Psoas muscle (tissue), 8 donors: ENCODE measurements around the gene BMS1. TPM values are rescaled to one million over a fixed set of nuclear protein-coding genes. Genes with fewer than 3 reads are reported as not detected.
"Not testable (repeated sequence)": the region's sequence is repeated elsewhere in the genome, so short reads cannot be mapped to it uniquely, and the experiment has no call there.

Experiments
- ATAC-seq, 4 donors: fragments of 200-7000 bp; cut with Tn5 transposase; one replicate each; pipeline ENCODE4 v1.9.1; 2020; ENCODE audit warnings: moderate library complexity in 3 of 4, mild to moderate bottlenecking in 2 of 4
- DNase-seq, 2 donors: peaks; one replicate each; pipeline ENCODE4 v3.0.0-alpha.2; 2020
- H3K27ac ChIP-seq: fragments of 200-600 bp; one replicate; pipeline ENCODE4 v1.8.0; 2022
- H3K27me3 ChIP-seq, 3 donors: fragments of 200-600 bp in 1 of 3; one replicate each; pipeline versions ENCODE4 v1.6.1 to v1.8.0; 2013 to 2022; ENCODE audit warnings: low read length in 2 of 3, mild to moderate bottlenecking in 2 of 3, moderate library complexity in 1 of 3; ENCODE audit not compliant: insufficient read depth in 3 of 3
- H3K36me3 ChIP-seq, 2 donors: fragments of 200-600 bp in 1 of 2; one replicate each; pipeline versions ENCODE4 v1.6.1 to v1.8.0; 2013 to 2022; ENCODE audit warnings: low read depth in 1 of 2, mild to moderate bottlenecking in 1 of 2, moderate library complexity in 1 of 2; ENCODE audit not compliant: insufficient read depth in 1 of 2
- H3K4me1 ChIP-seq: fragments of 200-600 bp; one replicate; pipeline ENCODE4 v1.8.0; 2022
- H3K4me3 ChIP-seq: fragments of 200-600 bp; one replicate; pipeline ENCODE4 v1.8.0; 2022; ENCODE audit warnings: mild to moderate bottlenecking
- H3K9me3 ChIP-seq: fragments of 200-600 bp; one replicate; pipeline ENCODE4 v1.8.0; 2022
- CTCF ChIP-seq: fragments of 200-600 bp; IDR thresholded peaks from one replicate; pipeline ENCODE4 v1.8.0; 2022; ENCODE audit warnings: antibody characterized with exemption
- WGBS, 3 donors: extraction: QIAGEN DNeasy Blood & Tissue Kit; methylation state at CpG; one replicate each; pipeline versions ENCODE4 v1.1.6 to v1.1.7; 2013; 5-methylcytosine and 5-hydroxymethylcytosine counted together
- intact Hi-C, 2 donors: fragments of 100-400 bp; cut with DNase I; formaldehyde crosslinking; loops; one replicate each; pipeline versions ENCODE4 v1.11.0 to v1.14.2; 2022
- polyA plus RNA-seq, 3 donors: library from polyadenylated mRNA; stranded (reverse); fragments of 200-250 nt; gene quantifications; one replicate each; pipeline ENCODE4 v1.2.3, GENCODE V29; 2013
- total RNA-seq, 4 donors: library from RNA; stranded (reverse); fragmentation: NEBNext Ultra II Directional in 2 of 4; extraction: Animal tissue kit (Norgen Biotek cat#: 25700) in 2 of 4; gene quantifications; one replicate each; pipeline versions ENCODE4 v1.2.1 to v1.2.4, GENCODE V29; 2021 to 2023
- donor health status: healthy with polysubstance abuse.
- donor health status: DM: no; HTN: no; CAD: no; lungs with moderate emphysema.
- donor health status: Bipolar disorder and iron deficiency.
- donor health status: healthy.
- donor health status: DM: yes; HTN: yes; CAD: no.
- donor health status: DM: no; HTN: no; CAD: no.
- donor health status: DM: no; HTN: no; CAD: no.
- donor health status: DM: yes; HTN: yes; CAD: no.

Gene BMS1
- total and polyA plus RNA-seq, 7 donors: 13.1 to 30.2 (median 23.2) TPM

GRCh38 chr10:42801135-42801534 lies 18.5 kb downstream of the BMS1 start:
- no peak for TF ChIP-seq CTCF
- Histone ChIP-seq H3K4me3 (no peak overlapping the region), H3K27ac (no peak overlapping the region), H3K4me1 (no peaks in the 10 kb centered on the region), H3K27me3 (no peaks in the 10 kb centered on the region), H3K36me3 (peaks cover 21 to 99% of the 10 kb centered on the region in 2 donors), H3K9me3 (no peaks in the 10 kb centered on the region)
- intact Hi-C loops: no loop called here
- DNase-seq (no peak), ATAC-seq (no peak)

GRCh38 chr10:42802876-42803275 lies 20.3 kb downstream of the BMS1 start:
- Histone ChIP-seq H3K27me3 (no peaks in the 10 kb centered on the region), H3K36me3 (peaks cover 10 to 97% of the 10 kb centered on the region in 2 donors), H3K9me3 (no peaks in the 10 kb centered on the region), H3K4me3 (no peak overlapping the region), H3K4me1 (no peaks in the 10 kb centered on the region), H3K27ac (no peak overlapping the region)
- DNase-seq: no peak
- 86 to 95% (median 92%) methylated on average over 3 of the region's 3 CpGs for WGBS, 3 donors
- ATAC-seq: no peak
- no peak for TF ChIP-seq CTCF
- intact Hi-C loops: loop anchor here in 1 of 2 donors (2.0 kb wide), 1 partner anchor 16 kb away; no protein-coding TSS in a partner anchor

DNA sequence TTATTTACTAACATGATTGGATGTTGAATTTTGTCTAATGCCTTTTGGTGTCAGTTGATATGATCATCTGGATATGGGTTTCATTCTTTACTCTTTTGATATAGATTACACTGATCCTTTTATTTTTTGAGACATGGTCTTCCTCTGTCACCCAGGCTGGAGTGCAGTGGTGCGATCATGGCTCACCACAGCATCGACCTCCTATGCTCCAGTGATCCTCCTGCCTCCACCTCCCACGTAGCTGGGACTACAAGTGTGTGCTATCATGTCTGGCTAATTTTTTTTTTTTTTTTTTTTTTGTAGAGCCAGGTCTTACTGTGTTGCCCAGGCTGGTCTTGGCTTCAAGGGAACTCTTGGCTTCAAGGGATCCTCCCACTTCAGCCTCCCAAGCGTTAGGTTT lies 27.1 kb downstream of the BMS1 start:
- Histone ChIP-seq H3K27ac (no peak overlapping the region), H3K4me3 (no peak overlapping the region), H3K36me3 (peaks cover 2 to 62% of the 10 kb centered on the region in 2 donors), H3K9me3 (peaks cover 9% of the 10 kb centered on the region), H3K4me1 (no peaks in the 10 kb centered on the region), H3K27me3 (no peaks in the 10 kb centered on the region)
- intact Hi-C loops: no loop called here
- TF ChIP-seq CTCF: no peak
- ATAC-seq: no peak
- 93 to 97% (median 96%) methylated on average over 4 of the region's 4 CpGs for WGBS, 3 donors
- DNase-seq: no peak

GRCh38 chr10:42812028-42812427 lies 29.4 kb downstream of the BMS1 start:
- no peaks in the 10 kb centered on the region for H3K4me1 ChIP-seq
- 97 to 99% (median 98%) methylated on average over 4 of the region's 4 CpGs for WGBS, 3 donors

GRCh38 chr10:42813989-42814687 lies 31.5 kb downstream of the BMS1 start:
- H3K36me3 ChIP-seq: peaks cover 8 to 60% of the 10 kb centered on the region in 2 donors
- H3K9me3 ChIP-seq, ATAC-seq, H3K27ac ChIP-seq, DNase-seq, H3K27me3 ChIP-seq, H3K4me1 ChIP-seq, H3K4me3 ChIP-seq, intact Hi-C loops: not testable (repeated sequence)
- 92 to 95% (median 93%) methylated on average over 5 of the region's 5 CpGs for WGBS, 3 donors

More at GRCh38 chr10:42812028-42812427, 29.4 kb downstream of the BMS1 start:
- H3K27ac ChIP-seq: no peak overlapping the region
- no peak overlapping the region for H3K4me3 ChIP-seq
- H3K9me3 ChIP-seq: peaks cover 9% of the 10 kb centered on the region
- TF ChIP-seq CTCF: no peak
- H3K27me3 ChIP-seq: no peaks in the 10 kb centered on the region
- DNase-seq (no peak), ATAC-seq (no peak)
- intact Hi-C loops: no loop called here
- H3K36me3 ChIP-seq: peaks cover 2 to 58% of the 10 kb centered on the region in 2 donors

- WGBS, 3 donors: 69 to 80% (median 74%) methylated on average over 5 of the region's 5 CpGs
- H3K9me3 ChIP-seq, H3K27ac ChIP-seq, DNase-seq, ATAC-seq, intact Hi-C loops, H3K4me3 ChIP-seq, H3K4me1 ChIP-seq, H3K27me3 ChIP-seq: not testable (repeated sequence)
- peaks cover 6 to 59% of the 10 kb centered on the region in 2 donors for H3K36me3 ChIP-seq
These were observed 33.7 kb downstream of the BMS1 start for GRCh38 chr10:42816334-42816733.
